ENCODE measurements around the gene CD93. TPM values are rescaled to one million over a fixed set of nuclear protein-coding genes. Genes with fewer than 3 reads are reported as not detected.

The CD93 gene
- polyA plus RNA-seq, 1 donor: 17.3 TPM

DNA sequence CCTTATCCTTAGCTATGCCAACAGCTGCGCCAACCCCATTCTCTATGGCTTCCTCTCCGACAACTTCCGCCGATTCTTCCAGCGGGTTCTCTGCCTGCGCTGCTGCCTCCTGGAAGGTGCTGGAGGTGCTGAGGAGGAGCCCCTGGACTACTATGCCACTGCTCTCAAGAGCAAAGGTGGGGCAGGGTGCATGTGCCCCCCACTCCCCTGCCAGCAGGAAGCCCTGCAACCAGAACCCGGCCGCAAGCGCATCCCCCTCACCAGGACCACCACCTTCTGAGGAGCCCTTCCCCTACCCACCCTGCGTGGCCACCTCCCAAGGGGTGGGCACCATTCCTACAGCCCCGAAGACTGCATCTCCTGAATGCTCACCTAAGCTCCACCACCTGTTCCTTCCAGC is 49.8 kb downstream of the CD93 start:
- WGBS (ENCODE audit: insufficient coverage, low lambda C conversion rate): no CpG with 5 or more reads among the region's 11 CpGs
- Histone ChIP-seq H3K4me1 (ENCODE audit: control insufficient read depth, insufficient read depth, low read length) (no peaks in the 10 kb centered on the region), H3K4me3 (ENCODE audit: low read length) (no peak overlapping the region), H3K9me3 (ENCODE audit: control insufficient read depth, low read depth, low read length) (peaks cover 5% of the 10 kb centered on the region), H3K27me3 (ENCODE audit: control insufficient read depth, insufficient read depth, low read length) (peaks cover 56% of the 10 kb centered on the region), H3K36me3 (ENCODE audit: control insufficient read depth, insufficient read depth, low read length) (no peaks in the 10 kb centered on the region), H3K27ac (ENCODE audit: low read length) (no peak overlapping the region)
- DNase-seq: no peak

DNA sequence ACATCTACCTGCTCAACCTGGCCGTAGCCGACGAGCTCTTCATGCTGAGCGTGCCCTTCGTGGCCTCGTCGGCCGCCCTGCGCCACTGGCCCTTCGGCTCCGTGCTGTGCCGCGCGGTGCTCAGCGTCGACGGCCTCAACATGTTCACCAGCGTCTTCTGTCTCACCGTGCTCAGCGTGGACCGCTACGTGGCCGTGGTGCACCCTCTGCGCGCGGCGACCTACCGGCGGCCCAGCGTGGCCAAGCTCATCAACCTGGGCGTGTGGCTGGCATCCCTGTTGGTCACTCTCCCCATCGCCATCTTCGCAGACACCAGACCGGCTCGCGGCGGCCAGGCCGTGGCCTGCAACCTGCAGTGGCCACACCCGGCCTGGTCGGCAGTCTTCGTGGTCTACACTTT is 50.4 kb downstream of the CD93 start:
- Histone ChIP-seq H3K27me3 (ENCODE audit: control insufficient read depth, insufficient read depth, low read length) (peaks cover 53% of the 10 kb centered on the region), H3K4me3 (ENCODE audit: low read length) (no peak overlapping the region)

GRCh38 chr20:23034721-23035671 is 51.1 kb downstream of the CD93 start, which contains the start of gene SSTR4:
SSTR4 (plus strand) TSS chr20:23035312; CDS start chr20:23035484, 172 bp downstream.
- H3K4me1 ChIP-seq (ENCODE audit: control insufficient read depth, insufficient read depth, low read length): no peaks in the 10 kb centered on the region
- H3K27ac ChIP-seq (ENCODE audit: low read length): no peak within 1 kb of the TSS
- H3K4me3 ChIP-seq (ENCODE audit: low read length): no peak within 1 kb of the TSS
- H3K36me3 ChIP-seq (ENCODE audit: control insufficient read depth, insufficient read depth, low read length): no peaks in the 10 kb centered on the region
- DNase-seq: no peak
- peaks cover 5% of the 10 kb centered on the region for H3K9me3 ChIP-seq (ENCODE audit: control insufficient read depth, low read depth, low read length)
- H3K27me3 ChIP-seq (ENCODE audit: control insufficient read depth, insufficient read depth, low read length): peaks cover 46% of the 10 kb centered on the region
- no CpG with 5 or more reads among the region's 83 CpGs for WGBS (ENCODE audit: insufficient coverage, low lambda C conversion rate)

More for the DNA sequence above, 50.4 kb downstream of the CD93 start:
- Histone ChIP-seq H3K27ac (ENCODE audit: low read length) (no peak overlapping the region), H3K9me3 (ENCODE audit: control insufficient read depth, low read depth, low read length) (peaks cover 5% of the 10 kb centered on the region), H3K4me1 (ENCODE audit: control insufficient read depth, insufficient read depth, low read length) (no peaks in the 10 kb centered on the region), H3K36me3 (ENCODE audit: control insufficient read depth, insufficient read depth, low read length) (no peaks in the 10 kb centered on the region)
- no CpG with 5 or more reads among the region's 41 CpGs for WGBS (ENCODE audit: insufficient coverage, low lambda C conversion rate)
- DNase-seq: no peak

DNA sequence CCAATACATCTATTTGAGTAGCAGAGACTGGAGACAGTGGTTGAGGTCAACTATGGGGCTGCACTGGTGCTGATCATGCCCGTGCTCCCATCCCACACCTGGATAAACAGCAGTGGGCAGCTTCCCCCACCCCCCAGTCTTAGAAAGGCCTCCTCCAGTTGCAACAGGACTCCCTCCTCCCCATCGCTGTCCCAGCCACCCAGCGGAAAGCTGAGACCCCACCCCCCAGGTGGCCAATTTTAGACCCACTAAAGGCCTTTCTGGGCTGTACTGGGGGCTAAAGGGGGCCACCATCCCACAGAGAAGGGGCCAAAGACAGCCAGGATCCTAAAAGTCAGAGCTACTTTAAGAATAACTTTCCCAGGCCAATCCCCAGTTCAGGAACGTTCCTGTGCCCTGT is 52.2 kb downstream of the CD93 start:
- peaks cover 36% of the 10 kb centered on the region for H3K27me3 ChIP-seq (ENCODE audit: control insufficient read depth, insufficient read depth, low read length)
- no peak for DNase-seq
- WGBS (ENCODE audit: insufficient coverage, low lambda C conversion rate): no CpG with 5 or more reads among the region's 4 CpGs

DNA sequence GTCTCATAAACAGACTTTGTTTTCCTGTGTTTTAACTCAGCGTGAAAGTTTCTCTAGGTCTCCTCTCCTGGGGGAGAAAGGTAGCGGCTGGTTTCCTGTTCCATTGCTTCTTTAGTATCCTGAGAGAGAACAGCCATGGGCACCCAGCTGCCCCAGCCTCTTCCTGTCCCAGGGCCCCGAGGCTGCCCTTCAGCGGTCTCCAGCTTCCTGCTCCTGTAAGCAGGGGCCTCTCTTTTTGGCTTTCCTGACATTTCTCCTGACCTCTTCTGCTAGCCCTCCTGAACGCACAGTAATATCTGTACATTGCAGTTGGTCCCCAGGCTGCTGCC is 53.4 kb downstream of the CD93 start:
- Histone ChIP-seq H3K9me3 (ENCODE audit: control insufficient read depth, low read depth, low read length) (peaks cover 5% of the 10 kb centered on the region), H3K27me3 (ENCODE audit: control insufficient read depth, insufficient read depth, low read length) (peaks cover 26% of the 10 kb centered on the region), H3K36me3 (ENCODE audit: control insufficient read depth, insufficient read depth, low read length) (no peaks in the 10 kb centered on the region), H3K4me3 (ENCODE audit: low read length) (no peak overlapping the region), H3K27ac (ENCODE audit: low read length) (no peak overlapping the region), H3K4me1 (ENCODE audit: control insufficient read depth, insufficient read depth, low read length) (no peaks in the 10 kb centered on the region)
- no CpG with 5 or more reads among the region's 5 CpGs for WGBS (ENCODE audit: insufficient coverage, low lambda C conversion rate)
- no peak for DNase-seq

More for the DNA sequence above, 52.2 kb downstream of the CD93 start:
- H3K4me3 ChIP-seq (ENCODE audit: low read length): no peak overlapping the region
- no peak overlapping the region for H3K27ac ChIP-seq (ENCODE audit: low read length)
- H3K4me1 ChIP-seq (ENCODE audit: control insufficient read depth, insufficient read depth, low read length): no peaks in the 10 kb centered on the region
- H3K36me3 ChIP-seq (ENCODE audit: control insufficient read depth, insufficient read depth, low read length): no peaks in the 10 kb centered on the region
- H3K9me3 ChIP-seq (ENCODE audit: control insufficient read depth, low read depth, low read length): peaks cover 5% of the 10 kb centered on the region

GRCh38 chr20:23032056-23032749 is 53.9 kb downstream of the CD93 start:
- no peak overlapping the region for H3K27ac ChIP-seq (ENCODE audit: low read length)
- no peaks in the 10 kb centered on the region for H3K4me1 ChIP-seq (ENCODE audit: control insufficient read depth, insufficient read depth, low read length)
- no peak overlapping the region for H3K4me3 ChIP-seq (ENCODE audit: low read length)
- no peaks in the 10 kb centered on the region for H3K36me3 ChIP-seq (ENCODE audit: control insufficient read depth, insufficient read depth, low read length)
- peaks cover 23% of the 10 kb centered on the region for H3K27me3 ChIP-seq (ENCODE audit: control insufficient read depth, insufficient read depth, low read length)
- H3K9me3 ChIP-seq (ENCODE audit: control insufficient read depth, low read depth, low read length): peaks cover 5% of the 10 kb centered on the region
- no peak for DNase-seq
- no CpG with 5 or more reads among the region's 6 CpGs for WGBS (ENCODE audit: insufficient coverage, low lambda C conversion rate)

DNA sequence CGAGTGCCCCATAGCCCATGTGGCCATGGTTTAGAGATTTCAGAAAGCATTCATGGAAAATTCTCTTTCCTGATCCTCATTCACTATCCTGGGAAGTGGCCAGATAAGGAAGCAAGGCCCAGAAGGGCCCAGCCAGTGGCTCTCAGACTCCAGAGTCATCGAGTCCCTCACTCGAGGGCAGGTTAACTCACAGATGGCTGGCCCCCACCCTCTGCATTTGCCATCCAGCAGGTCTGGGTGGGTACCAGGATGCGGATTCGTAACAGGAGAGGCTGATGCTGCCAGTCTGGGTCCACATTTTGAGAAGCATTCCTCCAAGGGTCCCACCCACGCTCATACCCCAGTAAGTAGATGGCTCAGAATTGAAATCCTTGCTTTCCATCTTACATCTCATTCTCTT is 54.8 kb downstream of the CD93 start:
- DNase-seq: no peak
- Histone ChIP-seq H3K4me3 (ENCODE audit: low read length) (no peak overlapping the region), H3K27ac (ENCODE audit: low read length) (no peak overlapping the region), H3K27me3 (ENCODE audit: control insufficient read depth, insufficient read depth, low read length) (peaks cover 18% of the 10 kb centered on the region), H3K36me3 (ENCODE audit: control insufficient read depth, insufficient read depth, low read length) (no peaks in the 10 kb centered on the region), H3K9me3 (ENCODE audit: control insufficient read depth, low read depth, low read length) (peaks cover 5% of the 10 kb centered on the region), H3K4me1 (ENCODE audit: control insufficient read depth, insufficient read depth, low read length) (no peaks in the 10 kb centered on the region)
- WGBS (ENCODE audit: insufficient coverage, low lambda C conversion rate): 86% methylated on average over 1 of the region's 6 CpGs

Other genes with a start within 250 kb of the CD93 start
- not detected for gene SSTR4, start 51.0 kb downstream of the CD93 start, polyA plus RNA-seq
- 5.7 TPM for gene THBD, start 36.7 kb downstream of the CD93 start, polyA plus RNA-seq

Measured in large intestine (tissue), 3 donors.